Thoracic aorta endothelial cell (primary cell): ENCODE data around the gene DPEP2. TPM values are rescaled to one million over a fixed set of nuclear protein-coding genes. Genes with fewer than 3 reads are reported as not detected.

Experiments
- small RNA-seq: library from RNA; depleted of rRNA; stranded (forward); fragments of <200 nt; gene quantifications from one replicate; pipeline ENCODE3, GENCODE V24; 2012
- total RNA-seq: library from RNA; depleted of rRNA; stranded (reverse); fragments of >200 nt; gene quantifications from 2 replicates; pipeline ENCODE4 v1.2.3, GENCODE V29; 2012

Gene DPEP2
- total RNA-seq = 0.22 TPM in 1 of 2 replicates, not detected in the other

GRCh38 chr16:67998779-67999688, at the start of gene DPEP2:
Gene DPEP2, minus strand, starts transcription at chr16:67999484. Its CDS starts 6,272 bp downstream, at chr16:67993212.

GRCh38 chr16:68022728-68023537, 23.6 kb upstream of the DPEP2 start, which contains the start of the genes DDX28 and DUS2:
Gene DDX28, minus strand, starts transcription at chr16:68023232. Its CDS starts 30 bp downstream, at chr16:68023202.
Gene DUS2, plus strand, starts transcription at chr16:68023284. Its CDS starts 14,740 bp downstream, at chr16:68038024.

GRCh38 chr16:68015681-68016080, 16.4 kb upstream of the DPEP2 start, which contains the start of gene DPEP2NB:
Gene DPEP2NB, minus strand, starts transcription at chr16:68015911. Its CDS starts 141 bp downstream, at chr16:68015770.

GRCh38 chr16:67979955-67980678, 19.2 kb downstream of the DPEP2 start, which contains the start of gene DPEP3:
Gene DPEP3, minus strand, starts transcription at chr16:67980499. Its CDS starts 119 bp downstream, at chr16:67980380.

GRCh38 chr16:67968400-67969253, 30.7 kb downstream of the DPEP2 start, which contains the start of gene SLC12A4:
Gene SLC12A4, minus strand, starts transcription at chr16:67968637. Its CDS starts 84 bp downstream, at chr16:67968553.

GRCh38 chr16:67943619-67944504, 55.4 kb downstream of the DPEP2 start, which contains the start of gene LCAT:
Gene LCAT, minus strand, starts transcription at chr16:67944120. Its CDS starts 19 bp downstream, at chr16:67944101.

Small RNAs within 50 kb of the gene (small RNA-seq; reads per million reads assigned to genes)
- not detected for gene RNU6-359P

Other genes with a start within 250 kb of the DPEP2 start
- gene RANBP10, start 192.9 kb downstream of the DPEP2 start, total RNA-seq = 9.7 and 12.0 TPM in 2 replicates
- gene TSNAXIP1, start 192.6 kb downstream of the DPEP2 start, total RNA-seq = 0.13 and 0.14 TPM in 2 replicates
- gene THAP11, start 157.2 kb downstream of the DPEP2 start, total RNA-seq = 21.8 and 27.1 TPM in 2 replicates
- 217 and 277 TPM in 2 replicates for gene NUTF2, start 152.6 kb downstream of the DPEP2 start, total RNA-seq
- 29.0 and 31.2 TPM in 2 replicates for gene CENPT, start 151.8 kb downstream of the DPEP2 start, total RNA-seq
- gene EDC4, start 126.4 kb downstream of the DPEP2 start, total RNA-seq = 62.9 and 64.6 TPM in 2 replicates
- 0.66 TPM in 1 of 2 replicates, not detected in the other for gene NRN1L, start 114.6 kb downstream of the DPEP2 start, total RNA-seq
- 13.6 and 16.9 TPM in 2 replicates for gene PSKH1, start 106.2 kb downstream of the DPEP2 start, total RNA-seq
- 0.57 TPM in 1 of 2 replicates, not detected in the other for gene CTRL, start 67.6 kb downstream of the DPEP2 start, total RNA-seq
- 22.0 and 25.1 TPM in 2 replicates for gene PSMB10, start 62.6 kb downstream of the DPEP2 start, total RNA-seq
- 4.3 and 5.0 TPM in 2 replicates for gene LCAT, start 55.4 kb downstream of the DPEP2 start, total RNA-seq
- gene SLC12A4, start 30.8 kb downstream of the DPEP2 start, total RNA-seq = 47.2 and 53.5 TPM in 2 replicates
- not detected in 2 replicates for gene DPEP3, start 19.0 kb downstream of the DPEP2 start, total RNA-seq
- gene DPEP2NB, start 16.4 kb upstream of the DPEP2 start, total RNA-seq = not detected in 2 replicates
- 13.4 and 14.4 TPM in 2 replicates for gene DDX28, start 23.7 kb upstream of the DPEP2 start, total RNA-seq
- gene DUS2, start 23.8 kb upstream of the DPEP2 start, total RNA-seq = 19.1 and 19.7 TPM in 2 replicates
- 33.1 and 37.2 TPM in 2 replicates for gene NFATC3, start 85.9 kb upstream of the DPEP2 start, total RNA-seq
- gene ESRP2, start 236.6 kb upstream of the DPEP2 start, total RNA-seq = 0.36 and 0.53 TPM in 2 replicates
- gene PLA2G15, start 245.9 kb upstream of the DPEP2 start, total RNA-seq = 14.5 and 19.7 TPM in 2 replicates